HepG2 (cell line): ENCODE measurements around the gene CCNB1IP1.
"Not testable (repeated sequence)": the region's sequence is repeated elsewhere in the genome, so short reads cannot be mapped to it uniquely, and the experiment has no call there.

Source experiments
- ARNTL ChIP-seq: sonication (generic); formaldehyde crosslinking; IDR thresholded peaks from 2 replicates; pipeline ENCODE4 v1.4.0; 2020; ENCODE audit warnings: mild to moderate bottlenecking, missing genetic modification reagents
- CTCF ChIP-seq: sonication (generic); formaldehyde crosslinking; IDR thresholded peaks from 2 replicates; pipeline ENCODE4 v1.5.0; 2020; ENCODE audit warnings: mild to moderate bottlenecking, missing genetic modification reagents, moderate library complexity
- DNMT1 ChIP-seq: sonication (generic); formaldehyde crosslinking; IDR thresholded peaks from 2 replicates; pipeline ENCODE4 v1.5.1; 2020; ENCODE audit warnings: mild to moderate bottlenecking, missing genetic modification reagents
- ELF1 ChIP-seq: sonication (generic); formaldehyde crosslinking; IDR thresholded peaks from 2 replicates; pipeline ENCODE4 v1.4.0; 2020; ENCODE audit warnings: missing genetic modification reagents
- MED8 ChIP-seq: sonication (generic); formaldehyde crosslinking; IDR thresholded peaks from 2 replicates; pipeline ENCODE4 v1.8.1; 2023; ENCODE audit warnings: mild to moderate bottlenecking, missing genetic modification reagents; ENCODE audit not compliant: insufficient replicate concordance
- PATZ1 ChIP-seq: sonication (generic); formaldehyde crosslinking; IDR thresholded peaks from 2 replicates; pipeline ENCODE4 v1.4.0; 2020; ENCODE audit warnings: missing genetic modification reagents
- PCBP2 ChIP-seq: fragments of 200-400 bp; formaldehyde crosslinking; optimal IDR thresholded peaks from 2 replicates; pipeline ENCODE3; 2018; ENCODE audit warnings: low read length, low read depth; ENCODE audit not compliant: poor library complexity, severe bottlenecking
- TBP ChIP-seq: sonication (generic); formaldehyde crosslinking; IDR thresholded peaks from 2 replicates; pipeline ENCODE4 v1.5.0; 2020; ENCODE audit warnings: missing genetic modification reagents
- THAP11 ChIP-seq: IDR thresholded peaks from 2 replicates; pipeline ENCODE4 v1.6.1; 2016; ENCODE audit warnings: missing biosample characterization, missing genetic modification reagents
- ZNF704 ChIP-seq: sonication (generic); formaldehyde crosslinking; IDR thresholded peaks from 2 replicates; pipeline ENCODE4 v1.8.1; 2023; ENCODE audit warnings: mild to moderate bottlenecking, inconsistent platforms, moderate library complexity, missing genetic modification reagents, borderline replicate concordance
- TF ChIP-seq, protein P1 (sequence below): sonication (generic); formaldehyde crosslinking; IDR thresholded peaks from 2 replicates; pipeline ENCODE4 v1.4.0; 2020; ENCODE audit warnings: missing genetic modification reagents
- TF ChIP-seq, protein P2 (sequence below): sonication (generic); formaldehyde crosslinking; IDR thresholded peaks from 2 replicates; pipeline ENCODE4 v1.4.0; 2020; ENCODE audit warnings: missing genetic modification reagents, borderline replicate concordance

- not testable (repeated sequence) for TF ChIP-seq MED8 (CRISPR knock-in tag); ZNF704 (CRISPR knock-in tag); PCBP2; ARNTL; CTCF; TBP (CRISPR knock-in tag); THAP11; PATZ1 (CRISPR knock-in tag); DNMT1 (CRISPR knock-in tag); ELF1 (CRISPR knock-in tag)
- TF ChIP-seq, protein P1, sequence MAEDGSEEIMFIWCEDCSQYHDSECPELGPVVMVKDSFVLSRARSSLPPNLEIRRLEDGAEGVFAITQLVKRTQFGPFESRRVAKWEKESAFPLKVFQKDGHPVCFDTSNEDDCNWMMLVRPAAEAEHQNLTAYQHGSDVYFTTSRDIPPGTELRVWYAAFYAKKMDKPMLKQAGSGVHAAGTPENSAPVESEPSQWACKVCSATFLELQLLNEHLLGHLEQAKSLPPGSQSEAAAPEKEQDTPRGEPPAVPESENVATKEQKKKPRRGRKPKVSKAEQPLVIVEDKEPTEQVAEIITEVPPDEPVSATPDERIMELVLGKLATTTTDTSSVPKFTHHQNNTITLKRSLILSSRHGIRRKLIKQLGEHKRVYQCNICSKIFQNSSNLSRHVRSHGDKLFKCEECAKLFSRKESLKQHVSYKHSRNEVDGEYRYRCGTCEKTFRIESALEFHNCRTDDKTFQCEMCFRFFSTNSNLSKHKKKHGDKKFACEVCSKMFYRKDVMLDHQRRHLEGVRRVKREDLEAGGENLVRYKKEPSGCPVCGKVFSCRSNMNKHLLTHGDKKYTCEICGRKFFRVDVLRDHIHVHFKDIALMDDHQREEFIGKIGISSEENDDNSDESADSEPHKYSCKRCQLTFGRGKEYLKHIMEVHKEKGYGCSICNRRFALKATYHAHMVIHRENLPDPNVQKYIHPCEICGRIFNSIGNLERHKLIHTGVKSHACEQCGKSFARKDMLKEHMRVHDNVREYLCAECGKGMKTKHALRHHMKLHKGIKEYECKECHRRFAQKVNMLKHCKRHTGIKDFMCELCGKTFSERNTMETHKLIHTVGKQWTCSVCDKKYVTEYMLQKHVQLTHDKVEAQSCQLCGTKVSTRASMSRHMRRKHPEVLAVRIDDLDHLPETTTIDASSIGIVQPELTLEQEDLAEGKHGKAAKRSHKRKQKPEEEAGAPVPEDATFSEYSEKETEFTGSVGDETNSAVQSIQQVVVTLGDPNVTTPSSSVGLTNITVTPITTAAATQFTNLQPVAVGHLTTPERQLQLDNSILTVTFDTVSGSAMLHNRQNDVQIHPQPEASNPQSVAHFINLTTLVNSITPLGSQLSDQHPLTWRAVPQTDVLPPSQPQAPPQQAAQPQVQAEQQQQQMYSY (CRISPR knock-in tag), result not testable (repeated sequence)
- TF ChIP-seq, protein P2, sequence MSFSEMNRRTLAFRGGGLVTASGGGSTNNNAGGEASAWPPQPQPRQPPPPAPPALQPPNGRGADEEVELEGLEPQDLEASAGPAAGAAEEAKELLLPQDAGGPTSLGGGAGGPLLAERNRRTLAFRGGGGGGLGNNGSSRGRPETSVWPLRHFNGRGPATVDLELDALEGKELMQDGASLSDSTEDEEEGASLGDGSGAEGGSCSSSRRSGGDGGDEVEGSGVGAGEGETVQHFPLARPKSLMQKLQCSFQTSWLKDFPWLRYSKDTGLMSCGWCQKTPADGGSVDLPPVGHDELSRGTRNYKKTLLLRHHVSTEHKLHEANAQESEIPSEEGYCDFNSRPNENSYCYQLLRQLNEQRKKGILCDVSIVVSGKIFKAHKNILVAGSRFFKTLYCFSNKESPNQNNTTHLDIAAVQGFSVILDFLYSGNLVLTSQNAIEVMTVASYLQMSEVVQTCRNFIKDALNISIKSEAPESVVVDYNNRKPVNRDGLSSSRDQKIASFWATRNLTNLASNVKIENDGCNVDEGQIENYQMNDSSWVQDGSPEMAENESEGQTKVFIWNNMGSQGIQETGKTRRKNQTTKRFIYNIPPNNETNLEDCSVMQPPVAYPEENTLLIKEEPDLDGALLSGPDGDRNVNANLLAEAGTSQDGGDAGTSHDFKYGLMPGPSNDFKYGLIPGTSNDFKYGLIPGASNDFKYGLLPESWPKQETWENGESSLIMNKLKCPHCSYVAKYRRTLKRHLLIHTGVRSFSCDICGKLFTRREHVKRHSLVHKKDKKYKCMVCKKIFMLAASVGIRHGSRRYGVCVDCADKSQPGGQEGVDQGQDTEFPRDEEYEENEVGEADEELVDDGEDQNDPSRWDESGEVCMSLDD (CRISPR knock-in tag), result not testable (repeated sequence)
Measured at GRCh38 chr14:20341032-20341431, 8.0 kb upstream of the CCNB1IP1 start.
